K562 (cell line): ENCODE results near the gene FCAMR. TPM values are rescaled to one million over a fixed set of nuclear protein-coding genes. Genes with fewer than 3 reads are reported as not detected.
A peak's percentile ranks its signal among the peaks of the same experiment; 100 is the strongest.

ENCODE experiments used
- MAFF ChIP-seq: IDR thresholded peaks from 2 replicates; pipeline ENCODE4 v1.6.1; 2012; ENCODE audit warnings: low read length, improper control_type of control experiment
- MAFG ChIP-seq: fragments of 450-650 bp; conservative IDR thresholded peaks from 2 replicates; pipeline ENCODE4 v1.6.1; 2016; ENCODE audit warnings: missing genetic modification characterization, missing compliant biosample characterization
- MAFK ChIP-seq: IDR thresholded peaks from 2 replicates; pipeline ENCODE4 v1.6.1; 2011; ENCODE audit warnings: low read length, improper control_type of control experiment
- TCF3 ChIP-seq: sonication (generic); formaldehyde crosslinking; IDR thresholded peaks from 2 replicates; pipeline ENCODE4 v1.4.0; 2020; ENCODE audit warnings: mild to moderate bottlenecking, missing genetic modification reagents
- ZNF24 ChIP-seq: fragments of 450-650 bp; IDR thresholded peaks from 2 replicates; pipeline ENCODE4 v1.6.1; 2016
- polyA plus RNA-seq, 8 experiments: library from polyadenylated mRNA; depleted of rRNA in 4 of 8; stranded (reverse) in 5 of 8; unstranded in 3 of 8; fragments of >200 nt; fragmentation: Nextera tagmentation in 2 of 8; fragmentation: Illumina TruSeq in 1 of 8; extraction: Ambion mirVana in 2 of 8; extraction: Trizol in 1 of 8; gene quantifications; 2 replicates each; pipeline versions ENCODE4 v1.2.1 to v1.2.3, GENCODE V29; 2011 to 2014; ENCODE audit warnings: inconsistent platforms in 1 of 8, missing spikeins in 1 of 8
- total RNA-seq, 7 experiments: library from RNA; depleted of rRNA in 6 of 7; stranded (reverse); fragments of >200 nt in 6 of 7; fragmentation: Illumina TruSeq in 2 of 7; extraction: Trizol in 2 of 7; gene quantifications; 2 replicates each; pipeline versions ENCODE4 v1.2.1 to v1.2.3, GENCODE V29; 2011 to 2021; ENCODE audit warnings: low replicate concordance in 1 of 7
- TF ChIP-seq, protein P1 (sequence below): fragments of 250-450 bp; sonication (Bioruptor Pico); IDR thresholded peaks from 2 replicates; pipeline ENCODE4 v1.4.0; 2020

FCAMR gene
- total and polyA plus RNA-seq, 9 of the 15 experiments (the other 6 are each of a cell fraction or from before 2014, with no cell fraction given), result not detected

DNA sequence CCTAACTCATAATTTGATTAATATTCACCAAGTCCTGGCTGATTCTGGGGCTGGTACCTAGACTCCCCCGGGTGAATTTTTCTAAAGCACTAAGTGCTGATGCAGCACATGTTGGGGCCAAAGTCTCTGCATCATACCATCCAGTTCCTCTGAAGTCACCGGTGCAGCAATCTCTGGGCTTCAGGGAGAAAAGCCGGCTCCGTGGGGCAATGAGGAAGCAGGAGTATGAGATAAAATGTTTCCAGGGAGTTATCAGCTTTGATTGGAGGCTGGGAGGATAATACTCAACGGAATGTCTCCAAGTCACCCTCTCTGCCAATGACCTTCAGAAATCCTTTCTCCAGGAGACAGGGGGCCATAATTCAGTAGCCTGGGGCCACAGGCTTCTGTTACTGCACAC is 1.2 kb downstream of the FCAMR start (continued):
- TF ChIP-seq, protein P1, sequence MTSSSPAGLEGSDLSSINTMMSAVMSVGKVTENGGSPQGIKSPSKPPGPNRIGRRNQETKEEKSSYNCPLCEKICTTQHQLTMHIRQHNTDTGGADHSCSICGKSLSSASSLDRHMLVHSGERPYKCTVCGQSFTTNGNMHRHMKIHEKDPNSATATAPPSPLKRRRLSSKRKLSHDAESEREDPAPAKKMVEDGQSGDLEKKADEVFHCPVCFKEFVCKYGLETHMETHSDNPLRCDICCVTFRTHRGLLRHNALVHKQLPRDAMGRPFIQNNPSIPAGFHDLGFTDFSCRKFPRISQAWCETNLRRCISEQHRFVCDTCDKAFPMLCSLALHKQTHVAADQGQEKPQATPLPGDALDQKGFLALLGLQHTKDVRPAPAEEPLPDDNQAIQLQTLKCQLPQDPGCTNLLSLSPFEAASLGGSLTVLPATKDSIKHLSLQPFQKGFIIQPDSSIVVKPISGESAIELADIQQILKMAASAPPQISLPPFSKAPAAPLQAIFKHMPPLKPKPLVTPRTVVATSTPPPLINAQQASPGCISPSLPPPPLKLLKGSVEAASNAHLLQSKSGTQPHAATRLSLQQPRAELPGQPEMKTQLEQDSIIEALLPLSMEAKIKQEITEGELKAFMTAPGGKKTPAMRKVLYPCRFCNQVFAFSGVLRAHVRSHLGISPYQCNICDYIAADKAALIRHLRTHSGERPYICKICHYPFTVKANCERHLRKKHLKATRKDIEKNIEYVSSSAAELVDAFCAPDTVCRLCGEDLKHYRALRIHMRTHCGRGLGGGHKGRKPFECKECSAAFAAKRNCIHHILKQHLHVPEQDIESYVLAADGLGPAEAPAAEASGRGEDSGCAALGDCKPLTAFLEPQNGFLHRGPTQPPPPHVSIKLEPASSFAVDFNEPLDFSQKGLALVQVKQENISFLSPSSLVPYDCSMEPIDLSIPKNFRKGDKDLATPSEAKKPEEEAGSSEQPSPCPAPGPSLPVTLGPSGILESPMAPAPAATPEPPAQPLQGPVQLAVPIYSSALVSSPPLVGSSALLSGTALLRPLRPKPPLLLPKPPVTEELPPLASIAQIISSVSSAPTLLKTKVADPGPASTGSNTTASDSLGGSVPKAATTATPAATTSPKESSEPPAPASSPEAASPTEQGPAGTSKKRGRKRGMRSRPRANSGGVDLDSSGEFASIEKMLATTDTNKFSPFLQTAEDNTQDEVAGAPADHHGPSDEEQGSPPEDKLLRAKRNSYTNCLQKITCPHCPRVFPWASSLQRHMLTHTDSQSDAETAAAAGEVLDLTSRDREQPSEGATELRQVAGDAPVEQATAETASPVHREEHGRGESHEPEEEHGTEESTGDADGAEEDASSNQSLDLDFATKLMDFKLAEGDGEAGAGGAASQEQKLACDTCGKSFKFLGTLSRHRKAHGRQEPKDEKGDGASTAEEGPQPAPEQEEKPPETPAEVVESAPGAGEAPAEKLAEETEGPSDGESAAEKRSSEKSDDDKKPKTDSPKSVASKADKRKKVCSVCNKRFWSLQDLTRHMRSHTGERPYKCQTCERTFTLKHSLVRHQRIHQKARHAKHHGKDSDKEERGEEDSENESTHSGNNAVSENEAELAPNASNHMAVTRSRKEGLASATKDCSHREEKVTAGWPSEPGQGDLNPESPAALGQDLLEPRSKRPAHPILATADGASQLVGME (CRISPR knock-in tag), result no peak
- peak; percentile 83 for TF ChIP-seq MAFG (tag)
- peak; percentile 80 for TF ChIP-seq MAFF
- peak; percentile 39 for TF ChIP-seq TCF3 (CRISPR knock-in tag)
- TF ChIP-seq MAFK, result peak; percentile 71
- no peak for TF ChIP-seq ZNF24
- TF ChIP-seq, all 486 proteins: peak for 14
